ENCODE data around the gene RNF32.

GRCh38 chr7:156612930-156613329 lies 27.6 kb upstream of the RNF32 start:
- TF ChIP-seq CTCF (conservative IDR thresholded peaks at IDR 0.05 in 1 of 2, IDR thresholded peaks at IDR 0.05 in 1 of 2; ENCODE audit: extremely low read depth in 1 of 2, insufficient read depth in 1 of 2, low read depth in 1 of 2, low read length in 2 of 2) (no peak), EZH2 (IDR thresholded peaks at IDR 0.05; ENCODE audit: borderline replicate concordance, low read length) (no peak)

All from mammary epithelial cell (primary cell).